ENCODE data around the gene PEX14.

- TF ChIP-seq POLR2A (IDR thresholded peaks at IDR 0.05; ENCODE audit: extremely low read depth, insufficient read length) (no peak), CTCF (IDR thresholded peaks at IDR 0.05; ENCODE audit: low read depth, low read length) (no peak), MAX (IDR thresholded peaks at IDR 0.05; ENCODE audit: low read depth, low read length) (no peak), MYC (IDR thresholded peaks at IDR 0.05; ENCODE audit: low read depth, low read length) (no peak)
Observed at GRCh38 chr1:10502206-10502605, 27.5 kb downstream of the PEX14 start.
